CD4-positive, alpha-beta T cell treated with Interferon gamma for 1 hour (primary cell): ENCODE data around the gene OARD1.
"Not testable (repeated sequence)": the region's sequence is repeated elsewhere in the genome, so short reads cannot be mapped to it uniquely, and the experiment has no call there.

Source experiments
- DNase-seq: peaks from one replicate; pipeline ENCODE4 v3.0.0-alpha.2; 2020

Gene OARD1

GRCh38 chr6:41025966-41026530, 46.1 kb downstream of the OARD1 start:
- no peak for DNase-seq

- DNase-seq, result no peak
Observed at GRCh38 chr6:41023114-41023513, 49.0 kb downstream of the OARD1 start.

- no peak for DNase-seq
Observed at GRCh38 chr6:41022294-41022693, 49.9 kb downstream of the OARD1 start.

GRCh38 chr6:41021832-41022231, 50.3 kb downstream of the OARD1 start:
- no peak for DNase-seq

GRCh38 chr6:41017663-41018062, 54.5 kb downstream of the OARD1 start:
- DNase-seq, result no peak

- not testable (repeated sequence) for DNase-seq
Observed at GRCh38 chr6:41015860-41016259, 56.3 kb downstream of the OARD1 start.

GRCh38 chr6:41014780-41015179, 57.4 kb downstream of the OARD1 start:
- DNase-seq, result no peak
